SJCRH30 (cell line): ENCODE results near the gene REG3G. TPM values are rescaled to one million over a fixed set of nuclear protein-coding genes. Genes with fewer than 3 reads are reported as not detected.

ENCODE experiments used
- total RNA-seq: library from RNA; depleted of rRNA; stranded (reverse); fragments of >200 nt; shearing (Covaris generic); gene quantifications from 2 replicates; pipeline ENCODE4 v1.2.3, GENCODE V29; 2014; rRNA removed

REG3G gene
- total RNA-seq, 1 experiment from 2014 or later: not detected

Other genes with a start within 250 kb of the REG3G start
- not detected in 2 replicates for gene REG1B, start 62.3 kb downstream of the REG3G start, total RNA-seq
- gene REG1A, start 94.8 kb downstream of the REG3G start, total RNA-seq: not detected in 2 replicates
- not detected in 2 replicates for gene REG3A, start 134.1 kb downstream of the REG3G start, total RNA-seq